Measurements from ENCODE around the gene ZNF254.

DNA sequence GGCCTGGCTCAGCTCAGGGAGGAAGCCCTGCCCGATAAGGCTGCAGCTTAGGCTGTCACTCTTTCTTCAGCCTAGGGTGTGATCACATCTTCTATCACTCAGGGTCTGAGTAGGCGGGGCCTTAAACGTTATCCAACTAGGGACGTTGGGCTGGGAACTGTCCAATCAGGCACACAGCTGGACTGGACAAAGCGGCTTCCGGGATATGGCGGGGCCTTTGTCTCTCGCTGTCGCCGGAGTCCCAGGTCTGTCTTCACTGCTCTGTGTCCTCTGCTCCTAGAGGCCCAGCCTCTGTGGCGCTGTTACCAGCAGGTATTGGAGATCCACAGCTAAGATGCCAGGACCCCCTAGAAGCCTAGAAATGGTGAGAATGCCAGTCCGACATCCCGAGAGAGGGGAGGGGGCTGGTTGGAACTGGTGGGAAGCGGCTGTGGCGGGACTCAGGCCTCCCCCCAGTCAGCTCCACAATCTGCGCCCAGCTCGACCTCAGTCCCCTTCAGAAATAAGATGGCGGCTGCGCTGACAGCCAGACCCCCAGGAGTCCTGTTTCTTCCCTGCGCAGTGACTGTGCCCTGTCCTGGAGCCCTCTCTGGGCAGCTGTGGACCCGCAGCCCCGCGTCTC, at the start of gene ZNF254:
- TF ChIP-seq, protein P1, sequence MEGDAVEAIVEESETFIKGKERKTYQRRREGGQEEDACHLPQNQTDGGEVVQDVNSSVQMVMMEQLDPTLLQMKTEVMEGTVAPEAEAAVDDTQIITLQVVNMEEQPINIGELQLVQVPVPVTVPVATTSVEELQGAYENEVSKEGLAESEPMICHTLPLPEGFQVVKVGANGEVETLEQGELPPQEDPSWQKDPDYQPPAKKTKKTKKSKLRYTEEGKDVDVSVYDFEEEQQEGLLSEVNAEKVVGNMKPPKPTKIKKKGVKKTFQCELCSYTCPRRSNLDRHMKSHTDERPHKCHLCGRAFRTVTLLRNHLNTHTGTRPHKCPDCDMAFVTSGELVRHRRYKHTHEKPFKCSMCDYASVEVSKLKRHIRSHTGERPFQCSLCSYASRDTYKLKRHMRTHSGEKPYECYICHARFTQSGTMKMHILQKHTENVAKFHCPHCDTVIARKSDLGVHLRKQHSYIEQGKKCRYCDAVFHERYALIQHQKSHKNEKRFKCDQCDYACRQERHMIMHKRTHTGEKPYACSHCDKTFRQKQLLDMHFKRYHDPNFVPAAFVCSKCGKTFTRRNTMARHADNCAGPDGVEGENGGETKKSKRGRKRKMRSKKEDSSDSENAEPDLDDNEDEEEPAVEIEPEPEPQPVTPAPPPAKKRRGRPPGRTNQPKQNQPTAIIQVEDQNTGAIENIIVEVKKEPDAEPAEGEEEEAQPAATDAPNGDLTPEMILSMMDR (IDR thresholded peaks at IDR 0.05 in 2 of 3, conservative IDR thresholded peaks at IDR 0.05 in 1 of 3; ENCODE audit: control insufficient read depth in 2 of 3, extremely low read depth in 1 of 3, insufficient read depth in 1 of 3, low read depth in 3 of 3, low read length in 3 of 3): 0 out of 6 replicates have a peak, but pooled peaks of 1 of the 3 experiments have one; percentile 5
- TF ChIP-seq GABPA (IDR thresholded peaks at IDR 0.05; ENCODE audit: low read depth) (0 out of 2 replicates have a peak, but pooled peaks have one; percentile 55), SIN3A (IDR thresholded peaks at IDR 0.05; ENCODE audit: low read depth, low read length) (0 out of 2 replicates have a peak, but pooled peaks have one; percentile 35), POLR2A (IDR thresholded peaks at IDR 0.05; ENCODE audit: low read depth, low read length) (peak; percentile 96), POLR2AphosphoS5 (IDR thresholded peaks at IDR 0.05; ENCODE audit: low read length) (peak; percentile 97), FOXM1 (IDR thresholded peaks at IDR 0.05; ENCODE audit: low read depth, low read length) (no peak)
- TF ChIP-seq, protein P2, sequence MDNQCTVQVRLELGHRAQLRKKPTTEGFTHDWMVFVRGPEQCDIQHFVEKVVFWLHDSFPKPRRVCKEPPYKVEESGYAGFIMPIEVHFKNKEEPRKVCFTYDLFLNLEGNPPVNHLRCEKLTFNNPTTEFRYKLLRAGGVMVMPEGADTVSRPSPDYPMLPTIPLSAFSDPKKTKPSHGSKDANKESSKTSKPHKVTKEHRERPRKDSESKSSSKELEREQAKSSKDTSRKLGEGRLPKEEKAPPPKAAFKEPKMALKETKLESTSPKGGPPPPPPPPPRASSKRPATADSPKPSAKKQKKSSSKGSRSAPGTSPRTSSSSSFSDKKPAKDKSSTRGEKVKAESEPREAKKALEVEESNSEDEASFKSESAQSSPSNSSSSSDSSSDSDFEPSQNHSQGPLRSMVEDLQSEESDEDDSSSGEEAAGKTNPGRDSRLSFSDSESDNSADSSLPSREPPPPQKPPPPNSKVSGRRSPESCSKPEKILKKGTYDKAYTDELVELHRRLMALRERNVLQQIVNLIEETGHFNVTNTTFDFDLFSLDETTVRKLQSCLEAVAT (IDR thresholded peaks at IDR 0.05): no peak
